ENCODE data around the gene CACHD1.

CACHD1 gene

GRCh38 chr1:64705591-64705990, 235.7 kb downstream of the CACHD1 start:
- Histone ChIP-seq H3F3A (ENCODE audit: insufficient read depth) (no peaks in the 10 kb centered on the region), H2AFZ (ENCODE audit: low read depth, low read length, severe bottlenecking) (no peak overlapping the region), H3K4me3 (ENCODE audit: insufficient read depth, low read length, poor library complexity, severe bottlenecking) (no peak overlapping the region), H3K9me2 (replicated peaks; ENCODE audit: insufficient read depth, low read length) (no peaks in the 10 kb centered on the region), H3K4me2 (ENCODE audit: low read depth, low read length, poor library complexity, severe bottlenecking) (no peak overlapping the region), H3K27ac (ENCODE audit: low read depth, low read length) (no peak overlapping the region), H3K9ac (ENCODE audit: low read length) (no peak overlapping the region), H3K27me3 (ENCODE audit: low read length) (no peaks in the 10 kb centered on the region), H3K79me2 (ENCODE audit: insufficient read depth, low read length) (no peaks in the 10 kb centered on the region), H3K36me3 (ENCODE audit: low read length) (no peaks in the 10 kb centered on the region), H3K9me3 (ENCODE audit: insufficient read depth, low read length) (no peaks in the 10 kb centered on the region), H4K20me1 (ENCODE audit: low read depth, low read length) (no peaks in the 10 kb centered on the region)
- no peak for TF ChIP-seq CTCF (IDR thresholded peaks at IDR 0.05; ENCODE audit: insufficient read depth, low read length, poor library complexity, severe bottlenecking)
- TF ChIP-seq EZH2phosphoT487 (conservative IDR thresholded peaks at IDR 0.05; ENCODE audit: low read length), result no peak

- Histone ChIP-seq H3K9me2 (replicated peaks; ENCODE audit: insufficient read depth, low read length) (no peaks in the 10 kb centered on the region), H3K27ac (ENCODE audit: low read depth, low read length) (no peak overlapping the region), H3K9me3 (ENCODE audit: insufficient read depth, low read length) (no peaks in the 10 kb centered on the region), H3K4me2 (ENCODE audit: low read depth, low read length, poor library complexity, severe bottlenecking) (no peak overlapping the region), H3K79me2 (ENCODE audit: insufficient read depth, low read length) (no peaks in the 10 kb centered on the region), H3K36me3 (ENCODE audit: low read length) (no peaks in the 10 kb centered on the region), H3K9ac (ENCODE audit: low read length) (no peak overlapping the region), H3F3A (ENCODE audit: insufficient read depth) (no peaks in the 10 kb centered on the region), H3K27me3 (ENCODE audit: low read length) (no peaks in the 10 kb centered on the region), H4K20me1 (ENCODE audit: low read depth, low read length) (no peaks in the 10 kb centered on the region), H2AFZ (ENCODE audit: low read depth, low read length, severe bottlenecking) (no peak overlapping the region), H3K4me3 (ENCODE audit: insufficient read depth, low read length, poor library complexity, severe bottlenecking) (no peak overlapping the region)
- TF ChIP-seq CTCF (IDR thresholded peaks at IDR 0.05; ENCODE audit: insufficient read depth, low read length, poor library complexity, severe bottlenecking) (no peak), EZH2phosphoT487 (conservative IDR thresholded peaks at IDR 0.05; ENCODE audit: low read length) (no peak)
Observed at GRCh38 chr1:64711266-64711665, 241.3 kb downstream of the CACHD1 start.

GRCh38 chr1:64712049-64712448, 242.1 kb downstream of the CACHD1 start:
- no peaks in the 10 kb centered on the region for H3K79me2 ChIP-seq (ENCODE audit: insufficient read depth, low read length)
- H3K4me3 ChIP-seq (ENCODE audit: insufficient read depth, low read length, poor library complexity, severe bottlenecking), result no peak overlapping the region
- H3K9me3 ChIP-seq (ENCODE audit: insufficient read depth, low read length), result no peaks in the 10 kb centered on the region
- no peaks in the 10 kb centered on the region for H3K36me3 ChIP-seq (ENCODE audit: low read length)
- H3K27ac ChIP-seq (ENCODE audit: low read depth, low read length), result no peak overlapping the region
- H3K4me2 ChIP-seq (ENCODE audit: low read depth, low read length, poor library complexity, severe bottlenecking), result no peak overlapping the region
- no peaks in the 10 kb centered on the region for H4K20me1 ChIP-seq (ENCODE audit: low read depth, low read length)
- TF ChIP-seq EZH2phosphoT487 (conservative IDR thresholded peaks at IDR 0.05; ENCODE audit: low read length) (no peak), CTCF (IDR thresholded peaks at IDR 0.05; ENCODE audit: insufficient read depth, low read length, poor library complexity, severe bottlenecking) (no peak)
- H3K27me3 ChIP-seq (ENCODE audit: low read length), result no peaks in the 10 kb centered on the region
- H3F3A ChIP-seq (ENCODE audit: insufficient read depth), result no peaks in the 10 kb centered on the region
- H2AFZ ChIP-seq (ENCODE audit: low read depth, low read length, severe bottlenecking), result no peak overlapping the region
- H3K9ac ChIP-seq (ENCODE audit: low read length), result no peak overlapping the region
- no peaks in the 10 kb centered on the region for H3K9me2 ChIP-seq (replicated peaks; ENCODE audit: insufficient read depth, low read length)

Measured in SU-DHL-6 (cell line).